KMS-11 (cell line): ENCODE measurements around the gene ARRDC4.

Experiments
- H2AFZ ChIP-seq: fragments of 200-600 bp; sonication (generic); 2 replicates; pipeline ENCODE4 v1.6.1; 2016; ENCODE audit warnings: antibody characterized with exemption, mixed run types, low read depth
- H3K27ac ChIP-seq: fragments of 200-600 bp; sonication (generic); 2 replicates; pipeline ENCODE4 v1.6.1; 2016; ENCODE audit warnings: mild to moderate bottlenecking, mixed run types
- H3K27me3 ChIP-seq: fragments of 200-600 bp; sonication (generic); 2 replicates; pipeline ENCODE4 v1.6.1; 2017; ENCODE audit warnings: mild to moderate bottlenecking, low read depth, mixed run types, moderate library complexity; ENCODE audit not compliant: insufficient read depth
- H3K36me3 ChIP-seq: fragments of 200-600 bp; sonication (generic); 2 replicates; pipeline ENCODE4 v1.6.1; 2017; ENCODE audit warnings: mild to moderate bottlenecking, mixed run types; ENCODE audit not compliant: insufficient read depth
- H3K4me1 ChIP-seq: fragments of 200-600 bp; sonication (generic); 2 replicates; pipeline ENCODE4 v1.6.1; 2016; ENCODE audit warnings: mild to moderate bottlenecking, low read depth, mixed run types; ENCODE audit not compliant: poor library complexity, severe bottlenecking
- H3K4me2 ChIP-seq: fragments of 200-600 bp; sonication (generic); 2 replicates; pipeline ENCODE4 v1.7.0; 2016; ENCODE audit warnings: mild to moderate bottlenecking, mixed run types
- H3K4me3 ChIP-seq: fragments of 200-600 bp; sonication (generic); IDR thresholded peaks from 2 replicates; pipeline ENCODE4 v1.6.1; 2017; ENCODE audit warnings: low read depth, low read length, mixed read lengths; ENCODE audit not compliant: insufficient read depth
- H3K79me2 ChIP-seq: fragments of 200-600 bp; sonication (generic); 2 replicates; pipeline ENCODE4 v1.6.1; 2016; ENCODE audit warnings: low read depth, mixed run types; ENCODE audit not compliant: insufficient read depth
- H3K9ac ChIP-seq: fragments of 200-600 bp; sonication (generic); 2 replicates; pipeline ENCODE4 v1.6.1; 2016; ENCODE audit warnings: mild to moderate bottlenecking, mixed run types
- H4K20me1 ChIP-seq: fragments of 200-600 bp; sonication (generic); 2 replicates; pipeline ENCODE4 v1.6.1; 2016; ENCODE audit warnings: mild to moderate bottlenecking, mixed run types; ENCODE audit not compliant: insufficient read depth
- TF ChIP-seq, protein P1 (sequence below): fragments of 200-600 bp; sonication (generic); conservative IDR thresholded peaks from 2 replicates; pipeline ENCODE4 v1.6.1; 2017; ENCODE audit warnings: low read depth, mild to moderate bottlenecking, antibody characterized with exemption, low read length, moderate library complexity, mixed read lengths

Gene ARRDC4

DNA sequence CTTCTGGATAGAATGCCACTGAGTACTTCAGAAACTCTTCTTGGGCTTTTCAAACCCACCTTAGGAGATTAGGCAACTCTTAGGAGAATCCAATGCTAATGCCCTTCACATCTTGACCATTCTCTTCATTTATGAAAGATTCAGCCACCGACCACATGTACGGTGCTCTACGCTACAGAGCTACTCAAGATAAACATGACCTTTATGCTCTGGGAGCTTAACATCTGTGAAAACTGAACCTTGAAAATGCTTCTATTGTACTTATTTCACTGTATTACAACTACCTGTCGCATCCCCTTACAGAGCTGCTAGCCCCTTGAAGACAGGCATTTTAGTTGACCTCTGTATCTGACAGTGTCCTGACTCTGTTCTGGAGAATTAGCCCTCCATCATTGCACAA, 19.5 kb upstream of the ARRDC4 start:
- H3K4me3 ChIP-seq = no peak overlapping the region
- H3K9ac ChIP-seq = no peak overlapping the region
- no peaks in the 10 kb centered on the region for H3K27me3 ChIP-seq
- no peaks in the 10 kb centered on the region for H3K4me1 ChIP-seq
- no peaks in the 10 kb centered on the region for H3K79me2 ChIP-seq
- TF ChIP-seq, protein P1, sequence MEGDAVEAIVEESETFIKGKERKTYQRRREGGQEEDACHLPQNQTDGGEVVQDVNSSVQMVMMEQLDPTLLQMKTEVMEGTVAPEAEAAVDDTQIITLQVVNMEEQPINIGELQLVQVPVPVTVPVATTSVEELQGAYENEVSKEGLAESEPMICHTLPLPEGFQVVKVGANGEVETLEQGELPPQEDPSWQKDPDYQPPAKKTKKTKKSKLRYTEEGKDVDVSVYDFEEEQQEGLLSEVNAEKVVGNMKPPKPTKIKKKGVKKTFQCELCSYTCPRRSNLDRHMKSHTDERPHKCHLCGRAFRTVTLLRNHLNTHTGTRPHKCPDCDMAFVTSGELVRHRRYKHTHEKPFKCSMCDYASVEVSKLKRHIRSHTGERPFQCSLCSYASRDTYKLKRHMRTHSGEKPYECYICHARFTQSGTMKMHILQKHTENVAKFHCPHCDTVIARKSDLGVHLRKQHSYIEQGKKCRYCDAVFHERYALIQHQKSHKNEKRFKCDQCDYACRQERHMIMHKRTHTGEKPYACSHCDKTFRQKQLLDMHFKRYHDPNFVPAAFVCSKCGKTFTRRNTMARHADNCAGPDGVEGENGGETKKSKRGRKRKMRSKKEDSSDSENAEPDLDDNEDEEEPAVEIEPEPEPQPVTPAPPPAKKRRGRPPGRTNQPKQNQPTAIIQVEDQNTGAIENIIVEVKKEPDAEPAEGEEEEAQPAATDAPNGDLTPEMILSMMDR = no peak
- no peak overlapping the region for H3K27ac ChIP-seq
- H2AFZ ChIP-seq = no peak overlapping the region
- H4K20me1 ChIP-seq = no peaks in the 10 kb centered on the region
- H3K36me3 ChIP-seq = no peaks in the 10 kb centered on the region
- H3K4me2 ChIP-seq = no peak overlapping the region

DNA sequence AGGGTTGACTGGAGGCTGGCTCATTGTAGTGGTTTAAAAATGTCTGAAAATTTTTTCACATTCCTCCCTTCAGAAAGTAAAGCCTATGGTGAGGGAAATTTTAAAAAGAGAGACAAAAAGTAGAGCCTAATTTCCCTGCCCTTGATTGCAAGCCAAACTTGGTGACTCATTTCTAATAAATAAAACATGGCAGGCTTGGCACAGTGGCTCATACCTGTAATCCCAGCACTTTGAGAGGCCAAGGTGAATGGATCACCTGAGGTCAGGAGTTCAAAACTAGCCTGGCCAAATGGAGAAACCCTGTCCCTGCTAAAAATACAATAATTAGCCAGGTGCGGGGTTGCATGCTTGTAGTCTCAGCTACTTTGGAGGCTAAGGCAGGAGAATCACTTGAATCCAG, 18.9 kb upstream of the ARRDC4 start:
- H3K4me3 ChIP-seq = no peak overlapping the region
- H3K27ac ChIP-seq = no peak overlapping the region
- H3K4me2 ChIP-seq = no peak overlapping the region
- no peaks in the 10 kb centered on the region for H4K20me1 ChIP-seq
- no peaks in the 10 kb centered on the region for H3K27me3 ChIP-seq
- no peak overlapping the region for H3K9ac ChIP-seq
- TF ChIP-seq, protein P1 = no peak
- H3K4me1 ChIP-seq = no peaks in the 10 kb centered on the region
- no peak overlapping the region for H2AFZ ChIP-seq
- H3K36me3 ChIP-seq = no peaks in the 10 kb centered on the region
- no peaks in the 10 kb centered on the region for H3K79me2 ChIP-seq

DNA sequence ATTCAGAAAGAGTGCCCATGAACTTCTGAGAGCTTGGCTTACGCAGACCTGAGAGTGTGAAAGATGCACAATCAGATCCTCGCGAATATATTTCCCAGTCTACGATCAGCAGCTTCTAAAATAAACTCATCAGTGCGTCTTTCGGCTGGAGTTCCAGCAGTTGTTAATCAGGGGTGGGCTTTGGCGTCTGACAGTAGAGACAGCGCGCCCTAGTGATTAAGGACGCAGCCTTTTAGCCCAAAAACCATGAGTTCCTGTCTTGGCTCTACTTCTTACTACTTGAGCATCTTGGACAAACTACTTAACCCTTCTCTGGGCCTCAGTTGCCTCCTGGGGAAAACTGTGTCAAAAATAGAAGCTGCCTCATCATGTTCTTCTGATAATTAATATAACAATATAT, 15.8 kb upstream of the ARRDC4 start:
- TF ChIP-seq, protein P1 = no peak
- H3K4me3 ChIP-seq = no peak overlapping the region
- no peaks in the 10 kb centered on the region for H3K36me3 ChIP-seq
- H3K79me2 ChIP-seq = no peaks in the 10 kb centered on the region
- no peak overlapping the region for H3K4me2 ChIP-seq
- no peaks in the 10 kb centered on the region for H3K4me1 ChIP-seq
- H2AFZ ChIP-seq = no peak overlapping the region
- no peaks in the 10 kb centered on the region for H3K27me3 ChIP-seq
- H3K9ac ChIP-seq = no peak overlapping the region
- H3K27ac ChIP-seq = no peak overlapping the region
- no peaks in the 10 kb centered on the region for H4K20me1 ChIP-seq

DNA sequence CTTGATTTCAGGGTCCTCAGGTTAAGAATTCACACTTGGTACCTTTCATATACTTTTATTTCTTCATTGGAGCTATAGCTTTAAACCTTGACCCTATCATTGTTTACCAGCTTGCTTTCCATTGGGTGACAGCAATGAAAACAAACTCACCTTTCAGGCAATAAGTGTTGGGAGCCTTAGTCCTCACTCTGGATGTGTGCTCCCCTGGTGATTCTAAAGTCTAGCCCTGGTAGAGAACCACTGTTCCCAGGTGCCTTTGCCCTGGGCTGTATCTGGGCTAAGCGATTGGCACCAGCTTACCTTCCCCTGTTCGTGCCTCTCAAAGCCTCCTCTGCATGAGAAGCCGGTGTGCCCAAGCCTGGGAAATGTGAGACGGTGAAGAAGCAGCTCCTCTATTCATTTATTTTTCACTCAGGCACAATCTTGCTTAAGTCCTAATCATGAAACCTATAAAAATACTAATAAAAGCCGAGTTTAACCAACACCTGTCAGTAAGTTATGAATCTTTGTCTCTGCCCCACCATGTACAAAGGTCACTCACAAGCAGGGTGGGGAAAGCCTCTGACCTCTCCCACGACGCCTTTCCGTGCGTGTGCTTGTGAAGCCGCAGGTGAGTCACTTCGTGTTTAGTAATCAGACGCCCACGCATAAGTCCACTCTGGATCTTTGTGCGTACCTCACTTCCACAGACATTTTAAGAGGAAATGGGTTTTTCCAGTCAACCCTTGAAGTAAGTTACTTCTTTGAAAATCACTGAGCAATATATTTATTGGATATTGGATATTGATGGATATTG, 12.8 kb upstream of the ARRDC4 start:
- no peaks in the 10 kb centered on the region for H3K27me3 ChIP-seq
- H2AFZ ChIP-seq = no peak overlapping the region
- H3K4me2 ChIP-seq = no peak overlapping the region
- H3K4me1 ChIP-seq = no peaks in the 10 kb centered on the region
- TF ChIP-seq, protein P1 = no peak
- H3K36me3 ChIP-seq = no peaks in the 10 kb centered on the region
- no peak overlapping the region for H3K4me3 ChIP-seq
- H3K9ac ChIP-seq = no peak overlapping the region
- no peak overlapping the region for H3K27ac ChIP-seq
- no peaks in the 10 kb centered on the region for H4K20me1 ChIP-seq
- no peaks in the 10 kb centered on the region for H3K79me2 ChIP-seq
